ENCODE data around the gene BST2.
"Not testable (repeated sequence)": the region's sequence is repeated elsewhere in the genome, so short reads cannot be mapped to it uniquely, and the experiment has no call there.

BST2 gene

DNA sequence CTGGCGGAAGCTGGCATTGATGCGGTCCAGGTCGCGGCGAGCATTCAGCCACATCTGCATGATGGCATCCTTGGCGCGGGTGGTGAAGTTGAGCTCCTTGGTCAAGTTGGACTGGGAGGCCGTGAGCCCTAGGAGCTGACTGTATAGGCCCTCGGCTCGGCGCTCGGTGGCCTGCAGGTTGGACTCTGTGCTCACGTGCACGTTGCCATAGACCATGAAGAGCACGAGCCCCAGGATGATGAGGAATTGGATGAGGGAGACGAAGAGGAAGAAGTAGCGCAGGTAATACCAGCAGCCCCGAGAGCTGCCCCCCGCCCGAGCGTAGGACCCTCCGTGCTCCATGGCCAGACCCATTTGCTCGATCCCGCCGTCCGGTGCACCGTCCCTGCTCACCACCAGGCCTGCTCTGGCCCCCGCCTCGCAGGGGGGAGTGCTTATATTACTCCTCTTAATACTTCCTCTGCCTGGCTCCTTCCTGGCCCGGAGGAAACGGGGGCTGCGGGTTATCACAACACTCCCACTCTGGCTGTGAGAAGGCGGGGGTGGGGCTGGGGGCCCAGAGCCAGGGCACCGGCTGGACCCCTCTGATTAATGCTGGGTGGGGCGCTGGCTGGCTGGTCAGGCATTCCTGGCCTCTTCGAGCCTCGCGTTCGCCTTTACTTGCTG, 28.4 kb downstream of the BST2 start, which contains the start of gene PLVAP:
Gene PLVAP, minus strand, starts transcription at position 408 of the 666 bp plus-strand sequence. Its CDS starts 54 bp downstream, at position 354.
- H3K4me3 ChIP-seq (ENCODE audit: severe bottlenecking): no peak within 1 kb of the TSS
- no peak for ATAC-seq (ENCODE audit: low read depth)
- H3K9me3 ChIP-seq (ENCODE audit: severe bottlenecking): no peaks in the 10 kb centered on the region
- no peak for DNase-seq (ENCODE audit: low spot score)
- H3K4me1 ChIP-seq (ENCODE audit: insufficient read depth, poor library complexity, severe bottlenecking): no peaks in the 10 kb centered on the region
- H3K36me3 ChIP-seq (ENCODE audit: low read depth): no peaks in the 10 kb centered on the region
- no peak within 1 kb of the TSS for H3K27ac ChIP-seq (ENCODE audit: poor library complexity, severe bottlenecking)
- H3K27me3 ChIP-seq (ENCODE audit: insufficient read depth, poor library complexity, severe bottlenecking): no peaks in the 10 kb centered on the region
- TF ChIP-seq, protein P1, sequence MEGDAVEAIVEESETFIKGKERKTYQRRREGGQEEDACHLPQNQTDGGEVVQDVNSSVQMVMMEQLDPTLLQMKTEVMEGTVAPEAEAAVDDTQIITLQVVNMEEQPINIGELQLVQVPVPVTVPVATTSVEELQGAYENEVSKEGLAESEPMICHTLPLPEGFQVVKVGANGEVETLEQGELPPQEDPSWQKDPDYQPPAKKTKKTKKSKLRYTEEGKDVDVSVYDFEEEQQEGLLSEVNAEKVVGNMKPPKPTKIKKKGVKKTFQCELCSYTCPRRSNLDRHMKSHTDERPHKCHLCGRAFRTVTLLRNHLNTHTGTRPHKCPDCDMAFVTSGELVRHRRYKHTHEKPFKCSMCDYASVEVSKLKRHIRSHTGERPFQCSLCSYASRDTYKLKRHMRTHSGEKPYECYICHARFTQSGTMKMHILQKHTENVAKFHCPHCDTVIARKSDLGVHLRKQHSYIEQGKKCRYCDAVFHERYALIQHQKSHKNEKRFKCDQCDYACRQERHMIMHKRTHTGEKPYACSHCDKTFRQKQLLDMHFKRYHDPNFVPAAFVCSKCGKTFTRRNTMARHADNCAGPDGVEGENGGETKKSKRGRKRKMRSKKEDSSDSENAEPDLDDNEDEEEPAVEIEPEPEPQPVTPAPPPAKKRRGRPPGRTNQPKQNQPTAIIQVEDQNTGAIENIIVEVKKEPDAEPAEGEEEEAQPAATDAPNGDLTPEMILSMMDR (IDR thresholded peaks at IDR 0.05; ENCODE audit: poor library complexity, severe bottlenecking): no peak

DNA sequence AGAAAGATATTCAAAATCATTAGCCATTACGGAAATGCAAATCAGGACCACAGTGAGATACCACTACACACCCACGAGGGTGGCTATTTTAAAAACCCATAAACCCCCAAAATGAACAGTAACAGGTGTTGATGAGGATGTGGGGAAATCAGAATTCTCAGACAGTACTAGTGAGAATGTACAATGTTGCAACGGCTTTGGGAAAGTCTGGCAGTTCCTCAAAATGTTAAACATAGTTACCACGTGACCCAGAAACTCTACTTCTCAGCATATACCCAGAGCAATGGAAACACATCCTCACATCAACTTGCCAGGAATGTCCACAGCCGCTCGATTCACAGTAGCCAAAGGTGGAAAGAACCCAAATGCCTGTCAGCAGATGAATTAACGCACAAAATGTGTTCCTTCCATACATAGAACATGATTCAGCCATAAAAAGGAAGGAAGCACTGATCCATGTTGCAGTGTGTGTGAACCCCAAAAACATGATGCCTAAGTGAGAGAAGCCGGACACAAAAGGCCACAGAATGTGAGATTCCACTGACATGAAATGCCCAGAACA, 35.3 kb downstream of the BST2 start:
- ATAC-seq (ENCODE audit: low read depth) (no peak), DNase-seq (ENCODE audit: low spot score) (no peak)
- H3K36me3 ChIP-seq (ENCODE audit: low read depth): no peaks in the 10 kb centered on the region
- H3K4me1 ChIP-seq (ENCODE audit: insufficient read depth, poor library complexity, severe bottlenecking): no peaks in the 10 kb centered on the region
- H3K27ac ChIP-seq (ENCODE audit: poor library complexity, severe bottlenecking): no peak overlapping the region
- no peaks in the 10 kb centered on the region for H3K27me3 ChIP-seq (ENCODE audit: insufficient read depth, poor library complexity, severe bottlenecking)
- H3K4me3 ChIP-seq (ENCODE audit: severe bottlenecking): no peak overlapping the region
- no peaks in the 10 kb centered on the region for H3K9me3 ChIP-seq (ENCODE audit: severe bottlenecking)
- TF ChIP-seq, protein P1 (IDR thresholded peaks at IDR 0.05; ENCODE audit: poor library complexity, severe bottlenecking): no peak

DNA sequence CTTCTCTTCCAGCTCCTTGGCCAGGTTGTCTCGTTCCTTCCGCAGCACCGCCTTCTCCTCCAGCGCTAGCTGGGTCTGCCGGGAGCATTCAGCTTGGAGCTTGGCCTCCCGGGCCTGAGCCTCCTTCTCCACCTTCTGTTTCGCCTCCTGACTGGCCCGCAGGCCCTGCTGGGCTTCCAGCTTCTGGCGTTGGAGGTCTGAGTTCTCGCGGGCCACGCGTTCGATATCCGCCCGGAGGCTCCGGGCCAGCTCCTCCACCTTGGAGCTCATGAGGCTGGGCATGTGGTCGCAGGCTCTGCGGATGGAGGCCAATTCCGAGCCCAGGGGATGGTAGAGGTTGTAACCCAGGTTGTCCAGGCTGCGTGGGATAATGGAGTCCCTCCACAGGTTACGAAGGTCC, 40.1 kb downstream of the BST2 start:
- ATAC-seq (ENCODE audit: low read depth) (no peak), DNase-seq (ENCODE audit: low spot score) (no peak)
- Histone ChIP-seq H3K4me3 (ENCODE audit: severe bottlenecking) (no peak overlapping the region), H3K4me1 (ENCODE audit: insufficient read depth, poor library complexity, severe bottlenecking) (no peaks in the 10 kb centered on the region), H3K9me3 (ENCODE audit: severe bottlenecking) (no peaks in the 10 kb centered on the region), H3K36me3 (ENCODE audit: low read depth) (no peaks in the 10 kb centered on the region), H3K27ac (ENCODE audit: poor library complexity, severe bottlenecking) (no peak overlapping the region), H3K27me3 (ENCODE audit: insufficient read depth, poor library complexity, severe bottlenecking) (no peaks in the 10 kb centered on the region)
- TF ChIP-seq, protein P1 (IDR thresholded peaks at IDR 0.05; ENCODE audit: poor library complexity, severe bottlenecking): no peak

DNA sequence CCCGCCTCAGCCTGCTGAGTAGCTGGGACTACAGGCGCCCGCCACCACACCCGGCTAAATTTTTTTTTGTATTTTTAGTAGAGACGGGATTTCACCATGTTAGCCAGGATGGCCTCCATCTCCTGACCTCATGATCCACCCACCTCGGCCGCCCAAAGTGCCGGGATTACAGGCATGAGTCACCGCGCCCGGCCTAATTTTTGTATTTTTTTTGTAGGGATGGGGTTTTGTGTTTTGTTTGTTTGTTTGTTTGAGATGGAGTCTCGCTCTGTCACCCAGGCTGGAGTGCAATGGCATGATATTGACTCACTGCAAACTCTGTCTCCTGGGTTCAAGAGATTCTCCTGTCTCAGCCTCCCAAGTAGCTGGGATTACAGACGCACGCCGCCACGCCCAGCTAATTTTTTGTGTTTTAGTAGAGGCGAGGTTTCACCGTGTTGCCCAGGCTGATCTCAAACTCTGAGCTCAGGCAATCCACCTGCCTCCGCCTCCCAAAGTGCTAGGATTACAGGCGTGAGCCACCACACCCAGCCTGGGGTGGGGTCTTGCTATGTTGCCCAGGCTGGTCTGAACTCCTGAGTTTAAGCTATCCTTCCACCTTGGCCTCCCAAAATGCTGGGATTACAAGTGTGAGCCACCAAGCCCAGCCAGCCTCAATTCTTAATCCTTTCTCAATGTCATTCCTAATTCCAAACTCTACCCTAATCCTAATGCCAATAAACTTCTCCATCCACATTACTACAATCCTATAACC, 41.4 kb downstream of the BST2 start:
- not testable (repeated sequence) for H3K4me1 ChIP-seq (ENCODE audit: insufficient read depth, poor library complexity, severe bottlenecking); H3K4me3 ChIP-seq (ENCODE audit: severe bottlenecking); H3K27me3 ChIP-seq (ENCODE audit: insufficient read depth, poor library complexity, severe bottlenecking); DNase-seq (ENCODE audit: low spot score); ATAC-seq (ENCODE audit: low read depth); H3K27ac ChIP-seq (ENCODE audit: poor library complexity, severe bottlenecking); H3K36me3 ChIP-seq (ENCODE audit: low read depth); H3K9me3 ChIP-seq (ENCODE audit: severe bottlenecking)

DNA sequence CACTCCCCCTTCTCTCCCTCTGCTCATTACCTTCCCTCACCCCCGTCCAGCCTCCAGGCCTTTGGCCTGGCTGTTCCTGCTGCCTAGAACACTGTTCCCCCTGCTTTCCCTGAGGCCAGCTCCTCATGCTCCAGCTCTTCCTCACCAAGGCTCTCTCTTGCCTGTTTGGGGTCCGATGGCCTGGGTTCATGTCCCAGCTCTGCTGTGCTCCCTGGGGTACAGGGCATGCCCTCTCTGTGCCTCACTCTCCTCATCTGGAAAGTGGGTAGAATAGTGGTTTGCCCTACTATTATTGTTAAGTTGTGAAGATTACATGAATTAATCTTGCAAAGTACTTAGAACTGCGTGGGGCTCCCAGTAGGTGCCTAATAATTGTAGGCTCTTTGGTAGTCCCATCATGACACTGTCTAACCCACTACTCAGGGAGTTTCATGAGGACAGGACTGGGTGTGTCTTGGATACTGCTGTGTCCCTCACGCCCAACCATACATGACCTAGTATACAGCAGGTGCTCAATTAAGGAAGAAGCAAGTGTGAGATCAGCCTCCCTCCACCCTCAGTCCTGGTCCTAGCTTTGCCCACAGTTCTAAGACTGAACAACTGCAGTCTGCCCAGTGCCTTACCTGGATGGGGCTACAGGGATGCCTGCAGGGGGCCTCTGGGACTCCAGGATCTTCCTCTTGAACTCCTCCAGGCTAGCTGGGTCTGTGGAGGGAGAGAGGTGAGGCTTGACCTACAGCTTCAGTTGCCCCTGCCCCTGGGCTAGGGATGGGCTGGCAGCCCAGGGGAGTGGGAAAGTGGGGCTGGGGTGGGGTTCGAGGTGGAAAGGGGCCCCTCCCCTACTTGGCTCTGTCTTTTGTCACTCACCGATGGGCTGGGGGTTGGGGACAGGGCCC, 45.3 kb downstream of the BST2 start:
- no peak for ATAC-seq (ENCODE audit: low read depth)
- Histone ChIP-seq H3K36me3 (ENCODE audit: low read depth) (no peaks in the 10 kb centered on the region), H3K4me1 (ENCODE audit: insufficient read depth, poor library complexity, severe bottlenecking) (no peaks in the 10 kb centered on the region), H3K27ac (ENCODE audit: poor library complexity, severe bottlenecking) (no peak overlapping the region), H3K4me3 (ENCODE audit: severe bottlenecking) (no peak overlapping the region), H3K27me3 (ENCODE audit: insufficient read depth, poor library complexity, severe bottlenecking) (no peaks in the 10 kb centered on the region), H3K9me3 (ENCODE audit: severe bottlenecking) (no peaks in the 10 kb centered on the region)
- TF ChIP-seq, protein P1 (IDR thresholded peaks at IDR 0.05; ENCODE audit: poor library complexity, severe bottlenecking): no peak
- DNase-seq (ENCODE audit: low spot score): no peak

All from RWPE2 (cell line).